ENCODE measurements around the gene GPR39. TPM values are rescaled to one million over a fixed set of nuclear protein-coding genes. Genes with fewer than 3 reads are reported as not detected.

The GPR39 gene
- total RNA-seq, 1 experiment from 2014 or later: 0.50 TPM

- Histone ChIP-seq H4K91ac (ENCODE audit: insufficient read length, low read depth, low read length) (no peak overlapping the region), H3K9ac (ENCODE audit: extremely low read depth, insufficient read length, low read length) (no peak overlapping the region), H3K23ac (ENCODE audit: insufficient read length, low read depth, low read length) (no peak overlapping the region), H3K4me2 (ENCODE audit: insufficient read depth, insufficient read length, low read length) (no peak overlapping the region), H4K8ac (replicated peaks; ENCODE audit: insufficient read length, low read depth, low read length) (no peak overlapping the region), H3K14ac (ENCODE audit: insufficient read depth, low read length) (no peak overlapping the region), H2BK15ac (ENCODE audit: low read depth, low read length) (no peak overlapping the region), H3K4ac (ENCODE audit: low read depth, low read length) (no peak overlapping the region), H4K20me1 (ENCODE audit: control insufficient read depth, insufficient read depth, insufficient read length) (no peaks in the 10 kb centered on the region), H2BK20ac (ENCODE audit: low read depth, low read length, poor library complexity, severe bottlenecking) (no peak overlapping the region), H3K27me3 (ENCODE audit: insufficient read depth, low read length) (no peaks in the 10 kb centered on the region), H4K5ac (ENCODE audit: insufficient read length, low read depth, low read length) (no peak overlapping the region), H3K79me1 (ENCODE audit: insufficient read depth, low read depth, low read length, poor library complexity, severe bottlenecking) (no peaks in the 10 kb centered on the region), H3K79me2 (ENCODE audit: insufficient read depth, low read length) (no peaks in the 10 kb centered on the region), H2AFZ (ENCODE audit: low read length) (no peak overlapping the region), H3K27ac (ENCODE audit: insufficient read length, low read depth, low read length) (no peak overlapping the region), H2AK5ac (ENCODE audit: insufficient read length, low read length) (no peak overlapping the region), H2BK5ac (ENCODE audit: insufficient read length, low read length) (no peak overlapping the region), H3T11ph (ENCODE audit: low read length) (no peak overlapping the region), H2BK12ac (ENCODE audit: insufficient read length, low read depth, low read length) (no peak overlapping the region), H3K4me1 (ENCODE audit: insufficient read depth, low read length) (peaks cover 5% of the 10 kb centered on the region; the same call in 1 of the 2 replicates), H3K23me2 (ENCODE audit: insufficient read length, low read depth, low read length, poor library complexity, severe bottlenecking) (no peaks in the 10 kb centered on the region), H3K18ac (ENCODE audit: insufficient read length, low read depth, low read length) (no peak overlapping the region), H3K9me3 (ENCODE audit: control insufficient read depth, low read depth, low read length) (no peaks in the 10 kb centered on the region), H2BK120ac (ENCODE audit: low read depth, low read length, poor library complexity, severe bottlenecking) (no peak overlapping the region), H3K56ac (ENCODE audit: insufficient read length, low read depth, low read length) (no peak overlapping the region)
- H3K27me3 Mint-ChIP-seq (ENCODE audit: low read depth): no peaks in the 10 kb centered on the region
- H3K4me1 Mint-ChIP-seq: peaks cover 25% of the 10 kb centered on the region in 2 experiments
- H3K27ac Mint-ChIP-seq: no peak overlapping the region
- no peak for DNase-seq
- no CpG with 5 or more reads among the region's 1 CpG for WGBS (ENCODE audit: extremely low coverage, insufficient read length, low lambda C conversion rate)
- TF ChIP-seq, protein P1, sequence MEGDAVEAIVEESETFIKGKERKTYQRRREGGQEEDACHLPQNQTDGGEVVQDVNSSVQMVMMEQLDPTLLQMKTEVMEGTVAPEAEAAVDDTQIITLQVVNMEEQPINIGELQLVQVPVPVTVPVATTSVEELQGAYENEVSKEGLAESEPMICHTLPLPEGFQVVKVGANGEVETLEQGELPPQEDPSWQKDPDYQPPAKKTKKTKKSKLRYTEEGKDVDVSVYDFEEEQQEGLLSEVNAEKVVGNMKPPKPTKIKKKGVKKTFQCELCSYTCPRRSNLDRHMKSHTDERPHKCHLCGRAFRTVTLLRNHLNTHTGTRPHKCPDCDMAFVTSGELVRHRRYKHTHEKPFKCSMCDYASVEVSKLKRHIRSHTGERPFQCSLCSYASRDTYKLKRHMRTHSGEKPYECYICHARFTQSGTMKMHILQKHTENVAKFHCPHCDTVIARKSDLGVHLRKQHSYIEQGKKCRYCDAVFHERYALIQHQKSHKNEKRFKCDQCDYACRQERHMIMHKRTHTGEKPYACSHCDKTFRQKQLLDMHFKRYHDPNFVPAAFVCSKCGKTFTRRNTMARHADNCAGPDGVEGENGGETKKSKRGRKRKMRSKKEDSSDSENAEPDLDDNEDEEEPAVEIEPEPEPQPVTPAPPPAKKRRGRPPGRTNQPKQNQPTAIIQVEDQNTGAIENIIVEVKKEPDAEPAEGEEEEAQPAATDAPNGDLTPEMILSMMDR (conservative IDR thresholded peaks at IDR 0.05): no peak
- no peaks in the 10 kb centered on the region; a peak in 1 of 7 replicates for H3K36me3 Mint-ChIP-seq (ENCODE audit: insufficient read depth in 1 of 3, low read depth in 3 of 3)
- H3K4me3 Mint-ChIP-seq: no peak overlapping the region
- H3K9me3 Mint-ChIP-seq: peaks cover 0 to 4% of the 10 kb centered on the region in 2 experiments; a peak in 2 of 5 replicates
Observed at GRCh38 chr2:132636346-132636745, 219.7 kb downstream of the GPR39 start.

All from H9 (cell line).